ENCODE results near the gene JAK2. TPM values are rescaled to one million over a fixed set of nuclear protein-coding genes. Genes with fewer than 3 reads are reported as not detected.

The JAK2 gene
- total RNA-seq, 1 experiment from 2014 or later = 2.7 TPM

DNA sequence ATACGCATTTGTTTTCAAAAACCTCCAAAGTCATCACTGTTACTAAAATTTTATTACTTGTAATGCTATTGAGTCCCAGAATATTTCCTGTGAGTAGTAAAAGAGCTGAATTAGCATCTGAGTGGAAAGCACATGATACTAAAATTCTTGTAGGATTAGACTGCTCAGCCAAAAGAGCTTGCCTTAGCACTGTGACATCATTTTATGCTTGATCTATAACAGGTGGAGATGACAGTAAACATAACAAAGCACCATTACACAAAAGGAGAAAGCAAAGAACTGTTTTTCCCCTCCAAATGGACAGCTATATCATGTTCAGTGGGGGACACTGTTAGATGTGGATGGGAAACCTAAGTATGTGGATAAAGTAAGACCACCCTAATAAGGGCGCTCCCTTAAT is 5.8 kb upstream of the JAK2 start:
- H3K9me3 ChIP-seq (ENCODE audit: insufficient read depth, low read depth) = no peaks in the 10 kb centered on the region
- peak overlapping the region; percentile 42; the same call in 1 of the 2 replicates for H3K4me2 ChIP-seq
- BruUV-seq (replicated peaks) = no TSS peak
- intact Hi-C loops (cut with micrococcal nuclease; ENCODE audit: unreplicated experiment) = no loop called here
- no peaks in the 10 kb centered on the region for H3K36me3 ChIP-seq (ENCODE audit: low read depth)
- no peak for DNase-seq
- no peaks in the 10 kb centered on the region for H4K20me1 ChIP-seq (ENCODE audit: insufficient read depth)
- no peak overlapping the region for H2AFZ ChIP-seq
- H3K79me2 ChIP-seq (ENCODE audit: low read depth) = no peaks in the 10 kb centered on the region
- peak overlapping the region; percentile 59 for H3K27ac ChIP-seq
- no peak for TF ChIP-seq EZH2 (IDR thresholded peaks at IDR 0.05; ENCODE audit: low read depth)
- TF ChIP-seq, protein P1, sequence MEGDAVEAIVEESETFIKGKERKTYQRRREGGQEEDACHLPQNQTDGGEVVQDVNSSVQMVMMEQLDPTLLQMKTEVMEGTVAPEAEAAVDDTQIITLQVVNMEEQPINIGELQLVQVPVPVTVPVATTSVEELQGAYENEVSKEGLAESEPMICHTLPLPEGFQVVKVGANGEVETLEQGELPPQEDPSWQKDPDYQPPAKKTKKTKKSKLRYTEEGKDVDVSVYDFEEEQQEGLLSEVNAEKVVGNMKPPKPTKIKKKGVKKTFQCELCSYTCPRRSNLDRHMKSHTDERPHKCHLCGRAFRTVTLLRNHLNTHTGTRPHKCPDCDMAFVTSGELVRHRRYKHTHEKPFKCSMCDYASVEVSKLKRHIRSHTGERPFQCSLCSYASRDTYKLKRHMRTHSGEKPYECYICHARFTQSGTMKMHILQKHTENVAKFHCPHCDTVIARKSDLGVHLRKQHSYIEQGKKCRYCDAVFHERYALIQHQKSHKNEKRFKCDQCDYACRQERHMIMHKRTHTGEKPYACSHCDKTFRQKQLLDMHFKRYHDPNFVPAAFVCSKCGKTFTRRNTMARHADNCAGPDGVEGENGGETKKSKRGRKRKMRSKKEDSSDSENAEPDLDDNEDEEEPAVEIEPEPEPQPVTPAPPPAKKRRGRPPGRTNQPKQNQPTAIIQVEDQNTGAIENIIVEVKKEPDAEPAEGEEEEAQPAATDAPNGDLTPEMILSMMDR (conservative IDR thresholded peaks at IDR 0.05) = no peak
- ChIA-PET POLR2A (ENCODE audit: unreplicated experiment) (no interaction called here), CTCF (interaction anchor here (0.7 kb wide), 1 partner anchor 169 kb away, joined by 3 read pairs; no protein-coding TSS in a partner anchor)
- peaks cover 8% of the 10 kb centered on the region; the same call in 1 of the 2 replicates for H3F3A ChIP-seq (ENCODE audit: insufficient read depth, low read depth)
- no peak overlapping the region for H3K4me3 ChIP-seq
- H3K27me3 ChIP-seq (ENCODE audit: insufficient read depth, low read depth) = no peaks in the 10 kb centered on the region
- peaks cover 31% of the 10 kb centered on the region for H3K4me1 ChIP-seq (replicated peaks; ENCODE audit: insufficient read depth)
- H3K9me2 ChIP-seq (ENCODE audit: insufficient read depth) = no peaks in the 10 kb centered on the region

- peaks cover 31% of the 10 kb centered on the region for H3K4me1 ChIP-seq (replicated peaks; ENCODE audit: insufficient read depth)
- ChIA-PET CTCF (interaction anchor here (0.7 kb wide), 1 partner anchor 170 kb away, joined by 3 read pairs; no protein-coding TSS in a partner anchor), POLR2A (ENCODE audit: unreplicated experiment) (no interaction called here)
- no peaks in the 10 kb centered on the region for H3K9me3 ChIP-seq (ENCODE audit: insufficient read depth, low read depth)
- peak in 1 of 2 experiments; percentile 72 for DNase-seq
- TF ChIP-seq, protein P1 (conservative IDR thresholded peaks at IDR 0.05) = no peak
- TF ChIP-seq EZH2 (IDR thresholded peaks at IDR 0.05; ENCODE audit: low read depth) = no peak
- H3K27me3 ChIP-seq (ENCODE audit: insufficient read depth, low read depth) = no peaks in the 10 kb centered on the region
- no peak overlapping the region for H3K4me3 ChIP-seq
- H3K9me2 ChIP-seq (ENCODE audit: insufficient read depth) = no peaks in the 10 kb centered on the region
- no peaks in the 10 kb centered on the region for H4K20me1 ChIP-seq (ENCODE audit: insufficient read depth)
- no TSS peak for BruUV-seq (replicated peaks)
- intact Hi-C loops (cut with micrococcal nuclease; ENCODE audit: unreplicated experiment) = loop anchor here (10.0 kb wide), 3 partner anchors 115 to 615 kb away; partner anchors contain the start of gene PLGRKT
- H3K36me3 ChIP-seq (ENCODE audit: low read depth) = no peaks in the 10 kb centered on the region
- no peaks in the 10 kb centered on the region for H3K79me2 ChIP-seq (ENCODE audit: low read depth)
- H3F3A ChIP-seq (ENCODE audit: insufficient read depth, low read depth) = peaks cover 11% of the 10 kb centered on the region; the same call in 1 of the 2 replicates
- peak overlapping the region; percentile 59 for H3K27ac ChIP-seq
- no peak overlapping the region for H2AFZ ChIP-seq
- H3K4me2 ChIP-seq = peak overlapping the region; percentile 42
These were observed 4.9 kb upstream of the JAK2 start for GRCh38 chr9:4980086-4980727.

- intact Hi-C loops (cut with micrococcal nuclease; ENCODE audit: unreplicated experiment) = loop anchor here (10.0 kb wide), 3 partner anchors 118 to 612 kb away; partner anchors contain the start of gene PLGRKT
- Histone ChIP-seq H3K36me3 (ENCODE audit: low read depth) (no peaks in the 10 kb centered on the region), H3K9me2 (ENCODE audit: insufficient read depth) (no peaks in the 10 kb centered on the region), H3K4me2 (no peak overlapping the region), H3K4me1 (replicated peaks; ENCODE audit: insufficient read depth) (peaks cover 42% of the 10 kb centered on the region), H2AFZ (no peak overlapping the region), H3K79me2 (ENCODE audit: low read depth) (no peaks in the 10 kb centered on the region; the same call in 1 of the 2 replicates), H3K9me3 (ENCODE audit: insufficient read depth, low read depth) (no peaks in the 10 kb centered on the region), H3K4me3 (no peak overlapping the region), H3F3A (ENCODE audit: insufficient read depth, low read depth) (peaks cover 11% of the 10 kb centered on the region; the same call in 1 of the 2 replicates), H3K27ac (no peak overlapping the region), H3K27me3 (ENCODE audit: insufficient read depth, low read depth) (no peaks in the 10 kb centered on the region), H4K20me1 (ENCODE audit: insufficient read depth) (no peaks in the 10 kb centered on the region)
- ChIA-PET POLR2A (ENCODE audit: unreplicated experiment) (no interaction called here), CTCF (no interaction called here)
- DNase-seq = no peak
- BruUV-seq (replicated peaks) = no TSS peak
- TF ChIP-seq, protein P1 (conservative IDR thresholded peaks at IDR 0.05) = no peak
- TF ChIP-seq EZH2 (IDR thresholded peaks at IDR 0.05; ENCODE audit: low read depth) = no peak
These were observed 2.2 kb upstream of the JAK2 start for GRCh38 chr9:4982721-4983482.

Data from PC-9 (cell line).